ENCODE results near the gene PLAC8L1.
"Not testable (repeated sequence)": the region's sequence is repeated elsewhere in the genome, so short reads cannot be mapped to it uniquely, and the experiment has no call there.

Gene PLAC8L1

GRCh38 chr5:146111409-146111808 lies 6.0 kb upstream of the PLAC8L1 start:
- no peaks in the 10 kb centered on the region for H3K27me3 ChIP-seq (ENCODE audit: control insufficient read depth, insufficient read depth, low read length)
- H3K27ac ChIP-seq (ENCODE audit: low read depth, low read length): no peak overlapping the region
- H3K9me3 ChIP-seq (ENCODE audit: control insufficient read depth, insufficient read depth, low read length): no peaks in the 10 kb centered on the region
- peaks cover 53% of the 10 kb centered on the region for H3K36me3 ChIP-seq (ENCODE audit: control insufficient read depth, insufficient read depth, low read length)
- no peaks in the 10 kb centered on the region for H3K4me1 ChIP-seq (ENCODE audit: control insufficient read depth, insufficient read depth, low read length)
- H3K9ac ChIP-seq (ENCODE audit: low read depth, low read length): no peak overlapping the region
- H3K4me3 ChIP-seq (ENCODE audit: low read depth, low read length): no peak overlapping the region

GRCh38 chr5:146109379-146109778 lies 4.0 kb upstream of the PLAC8L1 start:
- Histone ChIP-seq H3K27me3 (ENCODE audit: control insufficient read depth, insufficient read depth, low read length) (no peaks in the 10 kb centered on the region), H3K9ac (ENCODE audit: low read depth, low read length) (no peak overlapping the region), H3K9me3 (ENCODE audit: control insufficient read depth, insufficient read depth, low read length) (no peaks in the 10 kb centered on the region), H3K36me3 (ENCODE audit: control insufficient read depth, insufficient read depth, low read length) (peaks cover 39% of the 10 kb centered on the region), H3K27ac (ENCODE audit: low read depth, low read length) (no peak overlapping the region), H3K4me3 (ENCODE audit: low read depth, low read length) (no peak overlapping the region), H3K4me1 (ENCODE audit: control insufficient read depth, insufficient read depth, low read length) (no peaks in the 10 kb centered on the region)

GRCh38 chr5:146108870-146109269 lies 3.5 kb upstream of the PLAC8L1 start:
- not testable (repeated sequence) for H3K9ac ChIP-seq (ENCODE audit: low read depth, low read length); H3K27ac ChIP-seq (ENCODE audit: low read depth, low read length); H3K27me3 ChIP-seq (ENCODE audit: control insufficient read depth, insufficient read depth, low read length); H3K4me1 ChIP-seq (ENCODE audit: control insufficient read depth, insufficient read depth, low read length); H3K4me3 ChIP-seq (ENCODE audit: low read depth, low read length); H3K9me3 ChIP-seq (ENCODE audit: control insufficient read depth, insufficient read depth, low read length)
- H3K36me3 ChIP-seq (ENCODE audit: control insufficient read depth, insufficient read depth, low read length): peaks cover 39% of the 10 kb centered on the region

GRCh38 chr5:146107901-146108300 lies 2.5 kb upstream of the PLAC8L1 start:
- Histone ChIP-seq H3K9me3 (ENCODE audit: control insufficient read depth, insufficient read depth, low read length) (no peaks in the 10 kb centered on the region), H3K4me1 (ENCODE audit: control insufficient read depth, insufficient read depth, low read length) (no peaks in the 10 kb centered on the region), H3K9ac (ENCODE audit: low read depth, low read length) (no peak overlapping the region), H3K4me3 (ENCODE audit: low read depth, low read length) (no peak overlapping the region), H3K36me3 (ENCODE audit: control insufficient read depth, insufficient read depth, low read length) (peaks cover 29% of the 10 kb centered on the region), H3K27me3 (ENCODE audit: control insufficient read depth, insufficient read depth, low read length) (no peaks in the 10 kb centered on the region), H3K27ac (ENCODE audit: low read depth, low read length) (no peak overlapping the region)

- H3K9ac ChIP-seq (ENCODE audit: low read depth, low read length): no peak overlapping the region
- H3K36me3 ChIP-seq (ENCODE audit: control insufficient read depth, insufficient read depth, low read length): peaks cover 11% of the 10 kb centered on the region; the same call in 1 of the 2 replicates
- H3K4me1 ChIP-seq (ENCODE audit: control insufficient read depth, insufficient read depth, low read length): peaks cover 15% of the 10 kb centered on the region
- no peaks in the 10 kb centered on the region for H3K9me3 ChIP-seq (ENCODE audit: control insufficient read depth, insufficient read depth, low read length)
- no peaks in the 10 kb centered on the region for H3K27me3 ChIP-seq (ENCODE audit: control insufficient read depth, insufficient read depth, low read length)
- H3K4me3 ChIP-seq (ENCODE audit: low read depth, low read length): no peak overlapping the region
- no peak overlapping the region for H3K27ac ChIP-seq (ENCODE audit: low read depth, low read length)
Observed at GRCh38 chr5:146103594-146103993, 1.8 kb downstream of the PLAC8L1 start.

- H3K27ac ChIP-seq (ENCODE audit: low read depth, low read length): no peak overlapping the region
- peaks cover 11% of the 10 kb centered on the region; the same call in 1 of the 2 replicates for H3K36me3 ChIP-seq (ENCODE audit: control insufficient read depth, insufficient read depth, low read length)
- H3K9me3 ChIP-seq (ENCODE audit: control insufficient read depth, insufficient read depth, low read length): no peaks in the 10 kb centered on the region
- H3K4me3 ChIP-seq (ENCODE audit: low read depth, low read length): no peak overlapping the region
- H3K27me3 ChIP-seq (ENCODE audit: control insufficient read depth, insufficient read depth, low read length): no peaks in the 10 kb centered on the region
- H3K4me1 ChIP-seq (ENCODE audit: control insufficient read depth, insufficient read depth, low read length): peaks cover 15% of the 10 kb centered on the region
- H3K9ac ChIP-seq (ENCODE audit: low read depth, low read length): no peak overlapping the region
Observed at GRCh38 chr5:146101646-146102045, 3.7 kb downstream of the PLAC8L1 start.

GRCh38 chr5:146098047-146098446 lies 7.3 kb downstream of the PLAC8L1 start:
- H3K9me3 ChIP-seq (ENCODE audit: control insufficient read depth, insufficient read depth, low read length): no peaks in the 10 kb centered on the region
- no peaks in the 10 kb centered on the region for H3K36me3 ChIP-seq (ENCODE audit: control insufficient read depth, insufficient read depth, low read length)
- H3K4me1 ChIP-seq (ENCODE audit: control insufficient read depth, insufficient read depth, low read length): peaks cover 15% of the 10 kb centered on the region
- H3K9ac ChIP-seq (ENCODE audit: low read depth, low read length): no peak overlapping the region
- no peaks in the 10 kb centered on the region for H3K27me3 ChIP-seq (ENCODE audit: control insufficient read depth, insufficient read depth, low read length)
- H3K4me3 ChIP-seq (ENCODE audit: low read depth, low read length): no peak overlapping the region
- no peak overlapping the region for H3K27ac ChIP-seq (ENCODE audit: low read depth, low read length)

- Histone ChIP-seq H3K4me1 (ENCODE audit: control insufficient read depth, insufficient read depth, low read length) (no peaks in the 10 kb centered on the region), H3K9me3 (ENCODE audit: control insufficient read depth, insufficient read depth, low read length) (no peaks in the 10 kb centered on the region), H3K27me3 (ENCODE audit: control insufficient read depth, insufficient read depth, low read length) (no peaks in the 10 kb centered on the region), H3K27ac (ENCODE audit: low read depth, low read length) (no peak overlapping the region), H3K9ac (ENCODE audit: low read depth, low read length) (no peak overlapping the region), H3K36me3 (ENCODE audit: control insufficient read depth, insufficient read depth, low read length) (no peaks in the 10 kb centered on the region), H3K4me3 (ENCODE audit: low read depth, low read length) (no peak overlapping the region)
Observed at GRCh38 chr5:146091881-146092280, 13.5 kb downstream of the PLAC8L1 start.

- H3K9ac ChIP-seq (ENCODE audit: low read depth, low read length): no peak overlapping the region
- no peaks in the 10 kb centered on the region for H3K9me3 ChIP-seq (ENCODE audit: control insufficient read depth, insufficient read depth, low read length)
- no peaks in the 10 kb centered on the region for H3K36me3 ChIP-seq (ENCODE audit: control insufficient read depth, insufficient read depth, low read length)
- H3K27me3 ChIP-seq (ENCODE audit: control insufficient read depth, insufficient read depth, low read length): no peaks in the 10 kb centered on the region
- no peak overlapping the region for H3K27ac ChIP-seq (ENCODE audit: low read depth, low read length)
- no peaks in the 10 kb centered on the region for H3K4me1 ChIP-seq (ENCODE audit: control insufficient read depth, insufficient read depth, low read length)
- H3K4me3 ChIP-seq (ENCODE audit: low read depth, low read length): no peak overlapping the region
Observed at GRCh38 chr5:146089287-146089686, 16.1 kb downstream of the PLAC8L1 start.

GRCh38 chr5:146088098-146088497 lies 17.3 kb downstream of the PLAC8L1 start:
- Histone ChIP-seq H3K9me3 (ENCODE audit: control insufficient read depth, insufficient read depth, low read length) (no peaks in the 10 kb centered on the region), H3K4me1 (ENCODE audit: control insufficient read depth, insufficient read depth, low read length) (no peaks in the 10 kb centered on the region), H3K27ac (ENCODE audit: low read depth, low read length) (no peak overlapping the region), H3K4me3 (ENCODE audit: low read depth, low read length) (no peak overlapping the region), H3K27me3 (ENCODE audit: control insufficient read depth, insufficient read depth, low read length) (no peaks in the 10 kb centered on the region), H3K9ac (ENCODE audit: low read depth, low read length) (no peak overlapping the region), H3K36me3 (ENCODE audit: control insufficient read depth, insufficient read depth, low read length) (no peaks in the 10 kb centered on the region)

GRCh38 chr5:146084376-146084775 lies 21.0 kb downstream of the PLAC8L1 start:
- no peak overlapping the region for H3K27ac ChIP-seq (ENCODE audit: low read depth, low read length)
- no peaks in the 10 kb centered on the region for H3K9me3 ChIP-seq (ENCODE audit: control insufficient read depth, insufficient read depth, low read length)
- no peak overlapping the region for H3K4me3 ChIP-seq (ENCODE audit: low read depth, low read length)
- H3K36me3 ChIP-seq (ENCODE audit: control insufficient read depth, insufficient read depth, low read length): no peaks in the 10 kb centered on the region
- H3K9ac ChIP-seq (ENCODE audit: low read depth, low read length): no peak overlapping the region
- peaks cover 7% of the 10 kb centered on the region for H3K4me1 ChIP-seq (ENCODE audit: control insufficient read depth, insufficient read depth, low read length)
- H3K27me3 ChIP-seq (ENCODE audit: control insufficient read depth, insufficient read depth, low read length): no peaks in the 10 kb centered on the region

- H3K4me3 ChIP-seq (ENCODE audit: low read depth, low read length): no peak overlapping the region
- H3K27ac ChIP-seq (ENCODE audit: low read depth, low read length): no peak overlapping the region
- H3K36me3 ChIP-seq (ENCODE audit: control insufficient read depth, insufficient read depth, low read length): no peaks in the 10 kb centered on the region
- H3K27me3 ChIP-seq (ENCODE audit: control insufficient read depth, insufficient read depth, low read length): no peaks in the 10 kb centered on the region
- H3K4me1 ChIP-seq (ENCODE audit: control insufficient read depth, insufficient read depth, low read length): peaks cover 23% of the 10 kb centered on the region
- H3K9ac ChIP-seq (ENCODE audit: low read depth, low read length): no peak overlapping the region
- H3K9me3 ChIP-seq (ENCODE audit: control insufficient read depth, insufficient read depth, low read length): no peaks in the 10 kb centered on the region
Observed at GRCh38 chr5:146082798-146083197, 22.6 kb downstream of the PLAC8L1 start.

Measured in HUES48 (cell line).